IPS DF 19.7 (cell line): Measurements from ENCODE around the gene KCNIP4.
"Not testable (repeated sequence)": the region's sequence is repeated elsewhere in the genome, so short reads cannot be mapped to it uniquely, and the experiment has no call there.

Experiments used
- DNase-seq: peaks from one replicate; pipeline ENCODE4 v3.0.0-alpha.2; 2013; ENCODE audit warnings: low read depth, low spot score

The KCNIP4 gene

DNA sequence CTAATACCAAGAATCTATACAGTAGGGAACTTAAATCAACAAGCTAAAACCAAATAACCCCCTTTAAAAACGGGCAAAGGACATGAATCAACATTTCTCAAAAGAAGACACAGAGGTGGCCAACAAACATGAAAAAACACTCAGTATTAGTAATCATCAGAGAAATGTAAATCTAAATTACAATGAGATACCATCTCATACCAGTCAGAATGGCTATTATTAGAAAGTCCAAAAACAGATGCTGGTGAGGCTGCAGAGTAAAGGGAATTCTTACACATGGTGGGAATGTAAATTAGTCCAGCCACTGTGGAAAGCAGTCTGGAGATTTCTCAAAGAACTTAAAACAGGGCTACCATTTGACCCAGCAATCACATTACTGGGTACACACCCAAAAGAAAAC is 1080.5 kb downstream of the KCNIP4 start:
- DNase-seq: no peak

DNA sequence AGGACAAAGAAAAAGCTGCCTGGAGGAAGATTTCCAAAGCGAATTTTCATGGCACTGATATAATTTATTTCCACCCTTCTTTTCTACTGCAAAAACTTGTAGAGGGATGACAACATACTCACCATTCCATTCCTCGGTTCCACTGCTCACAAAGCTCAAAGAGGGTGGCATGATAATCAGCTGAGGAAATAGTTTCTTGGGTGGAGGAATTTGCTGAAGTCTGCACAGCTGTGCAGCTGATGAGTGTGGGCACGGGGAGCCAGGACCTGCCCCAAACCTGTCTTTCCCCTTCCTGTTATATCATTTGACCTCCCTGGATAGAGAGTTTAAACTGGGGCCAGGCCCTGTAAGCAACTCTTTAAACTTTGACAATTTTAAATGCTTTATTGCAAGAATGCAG is 1087.7 kb downstream of the KCNIP4 start:
- DNase-seq: no peak

DNA sequence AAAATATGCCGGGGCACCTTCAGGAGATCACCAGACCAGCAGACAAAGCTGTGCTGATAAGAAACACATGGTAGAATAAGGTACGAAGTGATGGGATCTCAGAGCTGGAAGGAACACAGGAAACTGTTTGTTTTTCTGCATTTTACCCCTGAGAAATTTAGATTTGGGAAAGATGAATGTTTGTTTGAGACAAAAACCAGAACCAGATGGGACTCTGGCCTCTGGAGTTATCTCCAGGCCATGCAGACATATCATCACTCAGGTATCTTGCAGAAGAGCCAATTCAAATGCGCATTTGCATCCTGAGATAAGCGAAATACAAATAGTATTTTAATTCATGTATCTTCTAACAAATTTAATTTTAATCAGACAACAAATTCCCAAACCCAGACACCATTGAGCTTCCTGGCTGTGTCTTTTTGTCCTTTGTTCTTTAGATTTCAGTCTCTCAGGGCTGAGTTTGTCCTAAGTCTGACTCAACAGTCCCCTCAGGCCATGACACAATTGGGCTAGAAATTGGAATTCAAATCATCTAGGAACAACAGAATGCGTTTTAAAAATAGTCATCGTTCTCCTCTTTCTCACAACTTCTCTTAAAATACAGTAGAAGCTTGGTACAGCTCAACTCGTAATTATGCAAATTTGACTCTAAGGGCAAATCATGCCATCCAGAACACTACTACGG is 1089.3 kb downstream of the KCNIP4 start:
- DNase-seq: no peak

DNA sequence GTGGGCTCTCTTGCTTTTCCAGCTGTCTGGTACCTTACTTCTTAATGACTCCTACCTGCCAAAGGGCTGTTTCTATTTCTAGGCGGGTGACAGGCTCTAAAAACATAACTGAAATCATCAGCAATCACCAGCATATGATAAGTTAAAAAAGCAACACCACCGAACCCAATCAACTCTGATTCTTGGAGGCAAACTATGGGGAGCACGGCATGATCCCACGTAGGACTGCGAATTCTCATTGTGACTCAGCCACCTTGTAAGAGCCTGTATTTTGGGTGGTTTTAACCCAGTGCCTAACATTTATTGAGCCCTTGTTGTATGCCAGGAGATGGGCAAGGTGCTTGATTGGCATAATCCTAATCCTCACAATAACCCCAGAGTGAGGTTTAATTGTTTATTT is 1091.5 kb downstream of the KCNIP4 start:
- DNase-seq: no peak

DNA sequence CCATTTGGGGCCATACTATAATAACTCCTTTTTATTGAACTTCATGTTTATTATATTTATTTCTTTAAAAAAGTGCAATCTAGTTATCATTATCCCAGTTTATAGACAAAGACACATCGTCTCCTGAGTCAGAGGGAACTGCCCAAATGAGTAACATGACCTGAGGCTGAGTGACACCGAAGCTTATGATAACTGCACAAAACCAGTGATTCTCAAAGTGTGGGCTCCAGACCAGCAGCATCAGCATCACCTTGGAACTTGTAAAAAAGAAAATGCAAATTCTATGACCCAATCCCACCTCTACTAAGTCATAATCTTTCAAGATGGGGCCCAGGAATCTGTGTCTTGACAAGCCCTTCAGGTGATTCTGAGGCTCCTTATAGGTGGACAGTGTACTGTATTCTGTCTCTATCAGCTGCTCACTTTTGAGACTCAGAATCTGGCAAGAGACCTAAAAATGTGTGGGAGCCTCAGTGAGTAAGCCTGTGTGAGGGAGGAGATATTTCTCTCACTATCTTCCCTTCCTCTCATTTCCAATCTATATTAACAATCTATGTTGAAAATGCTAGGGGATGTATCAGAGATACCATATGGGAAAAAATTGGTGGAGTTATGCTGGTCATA is 1101.3 kb downstream of the KCNIP4 start:
- DNase-seq: no peak

DNA sequence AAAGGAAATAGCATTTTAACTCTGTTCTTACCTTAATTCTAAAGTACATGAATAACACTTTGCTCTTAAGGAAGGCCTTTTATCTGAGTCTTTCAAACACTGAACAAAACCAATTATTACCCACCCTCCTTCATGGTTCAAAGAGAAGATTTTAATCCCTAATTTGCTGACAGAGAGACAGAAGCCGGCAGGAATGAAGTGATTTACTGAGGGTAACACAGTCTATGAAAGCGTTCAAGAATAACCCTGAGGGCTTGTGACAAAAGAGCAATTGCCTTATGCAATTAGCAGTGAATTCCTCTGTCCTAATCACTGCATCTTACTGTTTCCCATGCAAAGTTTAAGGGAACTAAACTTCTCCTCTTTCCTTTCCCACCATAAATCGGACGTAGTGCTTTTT is 1104.3 kb downstream of the KCNIP4 start:
- no peak for DNase-seq

DNA sequence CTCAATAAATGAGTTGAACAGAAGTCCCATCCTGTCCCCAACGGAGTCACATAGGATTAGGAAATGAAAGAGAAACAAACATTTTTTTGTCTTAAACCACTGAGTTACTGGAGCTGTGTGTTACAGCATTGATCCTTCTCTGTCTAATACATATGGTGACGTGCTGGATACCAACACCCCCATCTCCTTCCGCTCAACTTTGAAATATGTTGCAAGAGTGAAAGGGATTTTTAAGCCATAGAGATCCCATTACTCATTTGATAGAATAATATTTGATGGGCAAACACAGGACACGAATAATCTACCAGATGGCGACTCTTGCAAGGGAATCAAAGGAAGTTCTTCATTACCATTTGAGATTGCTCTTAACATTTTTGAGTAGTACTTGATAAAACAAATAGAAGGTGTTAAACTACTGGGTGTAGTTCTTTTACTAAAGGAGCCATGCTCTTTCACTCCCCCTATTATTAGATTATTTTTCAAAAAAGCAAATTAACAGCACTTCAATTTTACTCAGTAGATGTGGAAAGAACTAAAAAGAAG is 1107.9 kb downstream of the KCNIP4 start:
- no peak for DNase-seq

DNA sequence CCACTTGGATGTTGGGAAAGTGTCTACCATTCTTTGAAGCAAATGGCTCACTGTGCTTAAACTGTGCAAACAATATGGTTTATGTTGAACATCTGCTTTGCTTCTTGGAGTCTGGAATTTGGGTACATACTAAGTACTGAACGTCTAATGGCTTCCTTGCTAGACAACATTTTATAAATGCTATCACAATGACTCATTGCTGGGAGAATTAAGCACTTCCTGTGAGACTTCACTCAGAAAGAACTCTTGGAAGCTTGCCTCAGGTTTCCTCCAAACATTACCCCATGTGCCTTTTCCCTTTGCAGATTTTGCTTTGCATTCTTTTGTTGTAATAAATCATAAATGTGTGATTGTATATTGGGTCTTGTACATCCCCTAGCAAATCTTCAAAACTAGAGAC is 1108.6 kb downstream of the KCNIP4 start:
- DNase-seq: no peak

DNA sequence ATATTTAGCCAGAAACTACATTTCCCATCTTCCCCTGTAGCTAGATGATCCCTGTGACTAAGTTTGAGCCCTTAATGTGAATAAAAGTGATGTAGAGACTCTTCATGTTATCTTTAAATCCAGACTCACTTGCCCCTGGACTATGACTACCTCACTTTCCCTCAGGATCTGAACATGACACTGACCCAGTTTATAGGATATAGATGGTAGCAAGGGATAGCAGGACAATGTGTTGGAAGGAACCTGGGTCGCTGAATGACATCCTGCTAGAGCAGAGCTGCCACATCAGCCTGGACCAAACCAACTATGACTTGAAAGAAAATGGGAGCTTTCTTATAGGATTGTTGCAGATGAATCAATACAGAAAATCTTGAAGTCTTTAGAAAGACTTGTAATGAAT is 1110.1 kb downstream of the KCNIP4 start:
- no peak for DNase-seq

DNA sequence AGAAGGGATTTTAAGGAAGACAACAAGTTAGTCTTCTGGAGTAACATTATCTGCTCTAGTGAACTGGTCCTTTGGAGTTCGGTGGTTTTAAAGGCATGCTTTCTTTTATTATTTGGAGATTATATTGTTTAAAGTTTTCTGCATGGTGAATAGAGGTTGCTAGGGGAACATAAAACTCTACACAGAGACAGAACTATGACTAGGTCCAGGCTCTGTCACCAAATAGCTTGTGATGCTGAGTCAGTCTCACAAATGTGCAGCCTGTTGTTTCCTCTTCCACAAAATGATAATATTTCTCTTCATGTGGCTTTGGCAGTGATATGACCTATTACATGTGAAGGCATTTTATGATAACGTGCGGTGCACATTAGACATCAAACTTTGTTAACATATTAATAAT is 1115.7 kb downstream of the KCNIP4 start:
- DNase-seq: no peak

DNA sequence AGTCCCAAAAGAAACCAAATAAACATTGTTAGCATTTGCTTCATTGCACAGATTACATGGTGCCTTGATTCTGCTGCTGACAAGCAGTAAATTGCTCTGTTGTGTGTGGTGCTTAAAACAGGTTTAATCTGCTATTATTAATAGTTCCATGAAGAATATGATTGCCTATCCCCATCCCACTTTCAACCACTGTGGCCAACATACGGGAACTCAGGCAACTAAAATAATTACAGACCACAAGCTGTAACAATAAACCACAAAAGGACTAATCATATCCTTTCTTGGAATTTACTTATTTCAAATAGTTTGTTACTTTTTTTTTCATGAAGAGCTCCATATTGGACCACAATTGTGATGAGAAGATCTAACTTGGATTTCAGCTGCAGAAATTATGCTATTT is 1116.8 kb downstream of the KCNIP4 start:
- DNase-seq: no peak

DNA sequence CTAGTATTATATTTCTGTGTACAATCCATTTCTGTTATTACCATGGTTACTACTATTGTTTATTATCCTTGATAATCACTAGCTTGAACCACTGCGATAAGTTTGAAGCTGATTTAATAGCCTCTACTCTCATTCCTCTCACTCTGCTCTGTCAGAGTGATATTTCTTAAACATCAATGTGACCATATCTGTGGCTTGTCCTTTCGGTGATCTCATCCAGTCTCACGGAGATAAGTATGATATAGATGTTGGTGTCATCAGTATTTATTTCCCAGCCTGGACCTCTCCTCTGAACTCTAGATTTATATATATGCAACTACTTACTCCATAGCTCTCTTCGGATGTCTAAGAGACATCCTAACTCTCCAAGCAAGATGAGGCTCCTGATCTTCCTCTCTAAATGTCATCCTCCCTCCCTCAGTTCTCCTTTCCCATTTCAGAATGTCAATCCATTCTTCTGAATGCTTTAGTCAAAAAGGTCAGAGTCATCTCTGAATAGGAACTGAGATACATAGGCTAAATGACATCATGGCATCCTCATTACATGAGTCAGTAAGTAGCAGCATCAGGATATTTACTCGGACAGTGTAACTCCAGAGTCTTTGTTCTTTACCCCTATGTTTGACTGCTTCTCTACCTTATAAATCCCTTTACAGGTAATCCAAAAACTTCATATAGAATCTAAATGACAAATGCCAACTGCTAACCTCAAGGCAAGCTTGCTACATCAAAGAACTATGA is 1118.8 kb downstream of the KCNIP4 start:
- no peak for DNase-seq

DNA sequence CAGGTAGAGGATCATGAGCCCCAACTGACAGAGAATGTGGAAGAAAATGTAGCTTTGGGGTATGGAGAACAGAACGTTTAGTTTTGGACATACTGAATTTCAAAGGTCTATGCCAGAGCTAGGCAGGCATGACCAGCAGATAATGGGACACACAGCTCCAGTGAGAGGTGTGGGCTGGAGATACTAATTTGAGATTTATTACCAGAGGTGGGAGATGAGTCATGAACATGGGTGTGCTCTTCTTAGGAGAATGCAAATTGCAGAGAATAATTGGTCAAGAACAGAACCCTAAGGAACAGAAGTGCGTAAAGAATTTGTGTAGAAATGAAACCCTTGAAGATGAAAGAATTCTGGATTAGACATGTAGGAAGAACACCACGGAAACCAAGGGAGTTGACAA is 1123.1 kb downstream of the KCNIP4 start:
- DNase-seq: no peak

DNA sequence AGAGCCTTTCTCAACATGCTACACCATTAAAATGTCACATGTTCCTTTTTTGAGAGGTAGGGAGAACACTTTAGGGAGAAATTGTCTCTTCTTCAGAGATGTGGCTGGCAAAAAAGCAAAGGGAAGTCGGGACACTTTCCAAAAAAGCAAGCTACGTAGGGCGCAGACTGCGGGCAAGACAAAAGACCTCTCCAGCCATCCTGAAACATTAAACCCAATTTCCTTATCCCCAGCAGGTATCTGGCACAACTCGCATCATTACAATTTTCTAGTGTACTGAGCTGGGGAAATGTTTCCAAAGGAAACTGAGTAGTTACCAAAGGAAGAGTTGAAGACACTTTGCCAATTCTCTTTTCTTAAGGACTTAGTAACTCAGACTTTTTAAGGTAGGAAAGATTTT is 1132.3 kb downstream of the KCNIP4 start:
- DNase-seq: no peak

DNA sequence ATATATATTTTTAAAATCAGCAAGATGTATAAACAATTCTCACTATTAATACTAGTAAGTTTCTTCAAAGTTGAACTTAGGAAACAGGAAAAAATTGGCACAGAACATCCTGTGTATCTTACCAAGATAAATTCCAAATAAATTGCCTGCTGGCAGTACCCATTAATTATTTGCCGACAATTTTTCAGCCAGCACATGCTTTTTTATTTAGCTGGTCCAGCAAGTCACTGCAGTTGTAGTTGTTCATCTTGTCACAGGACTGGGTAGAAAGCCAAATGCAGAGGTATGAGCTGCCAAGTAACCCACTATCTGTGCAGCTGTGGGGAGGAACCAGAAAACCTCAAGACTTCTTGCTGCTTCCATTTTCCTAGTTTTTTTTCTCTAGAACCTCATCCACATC is 1134.9 kb downstream of the KCNIP4 start:
- DNase-seq: no peak

DNA sequence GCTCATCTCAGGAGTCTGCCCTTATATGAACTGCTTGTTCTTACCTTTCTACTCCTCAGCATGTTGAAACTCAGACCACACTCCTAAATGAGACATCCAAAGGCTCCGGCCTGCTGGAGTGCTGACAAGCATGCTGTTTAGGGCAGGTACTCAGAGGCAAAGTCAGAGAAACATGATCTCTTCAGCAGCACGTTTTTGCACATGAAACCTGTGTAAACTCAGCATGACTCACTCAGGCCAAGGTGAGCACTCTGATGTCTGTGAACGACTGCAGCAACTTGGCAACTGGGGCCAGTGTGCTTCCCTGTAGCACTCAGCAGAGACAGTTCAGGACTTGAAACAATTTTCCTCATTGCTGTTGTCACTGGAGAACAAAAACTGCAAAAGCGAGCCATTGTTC is 1138.8 kb downstream of the KCNIP4 start:
- peak; percentile 52 for DNase-seq

DNA sequence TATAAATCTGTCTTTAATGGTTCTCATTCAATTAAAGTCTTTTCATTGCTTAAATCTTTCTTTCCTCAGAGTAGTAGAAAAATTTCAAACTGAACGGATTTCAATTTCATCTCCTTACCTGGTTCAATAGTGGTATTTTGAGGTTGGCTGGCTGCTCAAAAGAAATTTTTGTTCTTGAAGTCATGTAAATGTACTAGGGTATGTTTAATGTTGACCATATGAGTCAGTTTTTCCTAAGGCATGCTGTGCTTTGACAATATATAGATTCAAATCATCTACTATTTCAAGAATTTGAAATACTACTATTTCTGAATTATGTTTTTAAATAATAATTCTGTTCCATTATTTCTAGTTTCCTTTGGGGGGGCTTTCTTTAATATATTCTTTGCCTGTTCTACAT is 1142.9 kb downstream of the KCNIP4 start:
- no peak for DNase-seq

DNA sequence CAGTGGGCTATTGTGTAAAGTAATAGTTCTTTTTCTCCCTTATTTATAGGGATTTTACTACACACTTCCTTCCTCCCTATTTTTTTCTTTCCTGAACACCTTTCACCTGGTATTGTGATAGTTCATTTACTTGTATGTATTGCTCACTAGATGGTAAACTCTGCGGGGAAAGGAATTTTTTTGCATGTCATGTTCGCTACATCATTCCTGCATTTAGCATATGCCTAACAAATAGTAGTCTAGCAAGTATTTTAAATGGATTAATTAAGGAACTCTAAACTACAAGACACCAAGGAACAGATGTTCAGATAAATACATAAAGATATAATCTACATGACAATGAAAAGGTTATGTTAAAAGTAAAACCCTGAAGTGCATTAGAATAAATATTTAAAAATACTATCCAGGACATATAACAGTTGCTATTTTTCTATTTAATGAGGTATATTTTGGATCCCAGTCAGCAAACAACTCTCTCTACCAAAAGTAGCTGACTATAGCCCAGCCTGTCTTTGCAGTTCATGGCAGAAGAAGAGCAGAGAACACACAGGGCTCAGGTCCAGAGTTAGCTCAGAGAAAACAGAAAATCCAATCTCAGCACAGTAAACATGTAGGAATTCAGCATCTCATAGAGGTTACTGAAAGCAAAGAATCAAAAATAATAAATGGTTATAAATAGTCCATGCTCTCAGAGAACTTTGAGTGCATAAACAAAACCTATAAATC is 1160.5 kb downstream of the KCNIP4 start:
- no peak for DNase-seq

DNA sequence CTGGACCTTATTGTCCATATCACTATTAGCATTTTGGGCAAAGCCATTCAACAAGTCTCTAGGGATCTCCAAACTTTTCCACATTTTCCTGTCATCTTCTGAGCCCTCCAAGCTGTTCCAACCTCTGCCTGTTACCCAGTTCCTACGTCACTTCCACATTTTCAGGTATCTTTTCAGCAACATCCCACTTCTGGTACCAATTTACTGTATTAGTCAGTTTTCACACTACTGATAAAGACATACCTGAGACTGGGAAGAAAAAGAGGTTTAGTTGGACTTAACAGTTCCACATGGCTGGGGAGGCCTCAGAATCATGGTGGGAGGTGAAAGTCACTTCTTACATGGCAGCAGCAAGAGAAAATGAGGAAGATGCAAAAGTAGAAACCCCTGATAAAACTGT is 1165.4 kb downstream of the KCNIP4 start:
- not testable (repeated sequence) for DNase-seq

DNA sequence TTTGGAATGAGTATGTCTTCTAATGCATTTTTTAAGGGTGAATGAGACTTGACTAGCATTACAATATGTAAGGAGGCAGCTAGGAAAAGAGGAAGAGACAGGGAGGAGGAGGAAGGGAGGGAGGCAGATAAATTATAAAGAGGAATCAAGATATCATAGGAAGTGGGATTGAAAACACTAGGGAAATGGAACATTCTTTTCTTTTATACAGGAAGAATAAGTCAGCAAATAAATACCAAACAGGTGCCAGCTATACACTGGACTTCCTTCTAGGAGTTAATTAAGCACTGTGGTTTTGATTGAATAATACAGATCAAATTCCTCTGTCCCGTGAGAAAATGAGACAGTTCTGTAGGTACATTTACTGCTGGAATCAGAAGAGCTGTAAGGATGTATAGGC is 1169.7 kb downstream of the KCNIP4 start:
- no peak for DNase-seq

DNA sequence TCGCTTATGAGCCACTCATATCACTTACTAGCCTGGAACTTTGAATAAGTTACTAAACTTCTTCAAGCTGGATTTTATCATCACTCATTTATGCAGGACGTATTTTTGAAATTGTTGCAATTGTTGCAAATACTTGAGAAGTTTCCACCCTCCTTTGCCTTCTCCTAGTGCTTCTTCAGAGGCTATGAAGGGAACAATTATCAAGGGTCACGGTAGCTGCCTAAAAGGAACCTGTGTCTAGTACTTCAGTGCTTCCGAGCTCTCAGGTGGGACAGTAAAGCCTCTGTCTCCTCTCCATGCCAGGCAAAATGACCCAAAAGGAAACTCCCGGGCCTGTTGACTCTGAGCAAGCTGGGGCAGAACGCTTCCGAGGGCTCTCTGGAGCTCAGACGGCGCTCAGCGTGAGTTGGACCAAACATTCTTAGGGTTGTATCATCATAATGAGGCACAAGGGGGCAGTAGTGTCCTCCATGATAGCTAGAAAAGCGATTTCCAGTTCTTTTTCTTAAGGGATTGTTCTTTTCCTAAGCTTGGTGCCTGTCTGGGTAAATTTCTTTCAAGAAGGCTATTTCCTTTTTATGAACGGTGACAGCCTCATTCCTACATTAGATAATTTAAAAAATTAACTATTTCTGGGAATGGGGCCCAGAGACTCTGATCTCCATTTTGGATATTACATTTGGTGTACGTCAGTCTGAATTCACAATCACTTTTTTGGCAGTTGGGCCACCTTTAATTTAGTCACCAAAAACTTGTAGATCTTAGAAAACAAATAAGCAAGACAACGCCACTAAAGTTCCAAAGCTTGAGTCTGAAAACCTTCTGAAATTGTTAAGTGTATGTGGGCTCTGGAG is 1175.2 kb downstream of the KCNIP4 start:
- no peak for DNase-seq
